H1 (cell line): ENCODE measurements around the gene PLK3. TPM values are rescaled to one million over a fixed set of nuclear protein-coding genes. Genes with fewer than 3 reads are reported as not detected.

ENCODE experiments used
- CTCF ChIA-PET: fragments of 300-600 bp; sonication (Branson Sonifier 250); formaldehyde crosslinking; loops from one replicate; lab custom pipeline; 2021; ENCODE audit not compliant: partially characterized antibody; lab: Charles Lee
- POLR2A ChIA-PET: fragments of 300-600 bp; sonication (Branson Sonifier 250); formaldehyde crosslinking; loops from one replicate; lab custom pipeline; 2021; ENCODE audit warnings: inconsistent platforms; ENCODE audit not compliant: partially characterized antibody; lab: Charles Lee
- DNase-seq, 2 experiments: peaks; one replicate each; pipeline versions ENCODE4 v3.0.0 to v3.0.0-alpha.2; 2010 to 2022; ENCODE audit warnings: low spot score in 2 of 2, low read depth in 1 of 2, mixed read lengths in 1 of 2
- FAIRE-seq: peaks from 2 replicates; lab custom pipeline; 2011; peaks lifted over from hg19 to GRCh38; lab: Jason Lieb, UNC
- H2AFZ ChIP-seq: 2 replicates; pipeline ENCODE4 v1.8.1; 2012; ENCODE audit warnings: low read length, inconsistent platforms
- H2AK5ac ChIP-seq: 2 replicates; pipeline ENCODE4 v1.6.1; 2013; ENCODE audit warnings: low read depth, low read length
- H2BK120ac ChIP-seq: replicated peaks from 2 replicates; pipeline ENCODE3; 2013; ENCODE audit warnings: low read depth, low read length, inconsistent platforms
- H2BK12ac ChIP-seq: 2 replicates; pipeline ENCODE4 v1.6.1; 2013; ENCODE audit warnings: low read depth, low read length
- H2BK15ac ChIP-seq: 2 replicates; pipeline ENCODE4 v1.6.1; 2013; ENCODE audit warnings: low read length
- H2BK20ac ChIP-seq: 2 replicates; pipeline ENCODE4 v1.6.1; 2013; ENCODE audit warnings: low read length
- H2BK5ac ChIP-seq: 2 replicates; pipeline ENCODE4 v1.6.1; 2013; ENCODE audit warnings: low read depth, low read length
- H3K14ac ChIP-seq: 2 replicates; pipeline ENCODE4 v1.6.1; 2013; ENCODE audit warnings: inconsistent platforms; ENCODE audit not compliant: insufficient read length
- H3K18ac ChIP-seq: 2 replicates; pipeline ENCODE4 v1.6.1; 2013; ENCODE audit warnings: low read length; ENCODE audit errors: extremely low read depth
- H3K23ac ChIP-seq: 2 replicates; pipeline ENCODE4 v1.6.1; 2013; ENCODE audit warnings: inconsistent platforms; ENCODE audit not compliant: insufficient read length
- H3K23me2 ChIP-seq: 2 replicates; pipeline ENCODE4 v1.6.1; 2013; ENCODE audit warnings: low read depth, low read length
- H3K27ac ChIP-seq: 2 replicates; pipeline ENCODE4 v1.6.1; 2011; ENCODE audit warnings: low read depth, low read length, inconsistent platforms
- H3K27me3 ChIP-seq, 4 experiments: replicated peaks in 1 of 4; 1 replicate in 1 of 4; 2 replicates in 3 of 4; pipeline versions ENCODE4 v1.6.1 to v1.8.1; 2011 to 2013; ENCODE audit warnings: low read length in 3 of 4, mild to moderate bottlenecking in 3 of 4, inconsistent platforms in 2 of 4, mixed read lengths in 2 of 4, moderate library complexity in 1 of 4; ENCODE audit not compliant: control insufficient read depth in 3 of 4, insufficient read depth in 3 of 4; ENCODE audit errors: extremely low read depth in 1 of 4
- H3K36me3 ChIP-seq, 4 experiments: 2 replicates each; pipeline versions ENCODE4 v1.6.1 to v1.8.1; 2011 to 2013; ENCODE audit warnings: mild to moderate bottlenecking in 4 of 4, low read length in 3 of 4, moderate library complexity in 2 of 4, control low read depth in 1 of 4, inconsistent platforms in 1 of 4; ENCODE audit not compliant: insufficient read depth in 4 of 4, control insufficient read depth in 2 of 4
- H3K4ac ChIP-seq: replicated peaks from 2 replicates; pipeline ENCODE3; 2013; ENCODE audit warnings: low read length, low read depth, mixed read lengths, inconsistent platforms; ENCODE audit not compliant: insufficient read length
- H3K4me1 ChIP-seq, 4 experiments: replicated peaks in 1 of 4; 1 replicate in 1 of 4; 2 replicates in 3 of 4; pipeline versions ENCODE4 v1.6.1 to v1.8.1; 2011 to 2013; ENCODE audit warnings: low read length in 3 of 4, inconsistent platforms in 2 of 4, mixed read lengths in 1 of 4; ENCODE audit not compliant: insufficient read depth in 4 of 4, control insufficient read depth in 3 of 4
- H3K4me2 ChIP-seq, 2 experiments: 2 replicates each; pipeline versions ENCODE4 v1.6.1 to v1.8.1; 2011 to 2013; ENCODE audit warnings: low read depth in 2 of 2, low read length in 2 of 2, control low read depth in 1 of 2, inconsistent platforms in 1 of 2, mild to moderate bottlenecking in 1 of 2; ENCODE audit not compliant: insufficient read depth in 1 of 2
- H3K4me3 ChIP-seq, 4 experiments: fragments of 200-600, 300-600 bp in 1 of 4; sonication (generic), shearing (Covaris generic), sonication (Bioruptor Twin) in 1 of 4; 2 replicates each; pipeline versions ENCODE4 v1.5.1 to v1.8.1; 2011 to 2016; ENCODE audit warnings: low read length in 4 of 4, low read depth in 3 of 4, control low read depth in 2 of 4, inconsistent platforms in 2 of 4, mild to moderate bottlenecking in 2 of 4, mixed read lengths in 1 of 4, moderate library complexity in 1 of 4; ENCODE audit not compliant: insufficient read depth in 2 of 4; ENCODE audit errors: extremely low read depth in 1 of 4
- H3K56ac ChIP-seq: replicated peaks from 2 replicates; pipeline ENCODE3; 2013; ENCODE audit warnings: low read depth, mild to moderate bottlenecking, mixed read lengths, low read length, inconsistent platforms; ENCODE audit not compliant: insufficient read length
- H3K79me1 ChIP-seq: 2 replicates; pipeline ENCODE4 v1.6.1; 2013; ENCODE audit warnings: low read depth, low read length, control low read depth
- H3K79me2 ChIP-seq, 2 experiments: 2 replicates each; pipeline versions ENCODE4 v1.6.1 to v1.8.1; 2012 to 2013; ENCODE audit warnings: low read length in 2 of 2, mild to moderate bottlenecking in 2 of 2, inconsistent platforms in 1 of 2; ENCODE audit not compliant: insufficient read depth in 2 of 2, control insufficient read depth in 1 of 2
- H3K9ac ChIP-seq, 4 experiments: replicated peaks in 1 of 4; 1 replicate in 1 of 4; 2 replicates in 3 of 4; pipeline versions ENCODE4 v1.6.1 to v1.8.1; 2011 to 2013; ENCODE audit warnings: low read depth in 3 of 4, low read length in 3 of 4, control low read depth in 2 of 4, mild to moderate bottlenecking in 2 of 4, moderate library complexity in 2 of 4, inconsistent platforms in 1 of 4; ENCODE audit errors: extremely low read depth in 1 of 4
- H3K9me3 ChIP-seq, 2 experiments: 2 replicates each; pipeline versions ENCODE4 v1.6.1 to v1.8.1; 2012 to 2013; ENCODE audit warnings: mild to moderate bottlenecking in 2 of 2, moderate library complexity in 2 of 2, control low read depth in 1 of 2, inconsistent platforms in 1 of 2, low read depth in 1 of 2, low read length in 1 of 2, mixed read lengths in 1 of 2; ENCODE audit not compliant: insufficient read depth in 2 of 2
- H4K20me1 ChIP-seq, 2 experiments: replicated peaks in 1 of 2; 2 replicates each; pipeline versions ENCODE3 to v1.8.1; 2011 to 2013; ENCODE audit warnings: inconsistent platforms in 2 of 2, low read length in 2 of 2, mild to moderate bottlenecking in 1 of 2; ENCODE audit not compliant: insufficient read depth in 2 of 2, control insufficient read depth in 1 of 2
- H4K5ac ChIP-seq: 2 replicates; pipeline ENCODE4 v1.6.1; 2013; ENCODE audit warnings: low read length, low read depth, mixed read lengths, inconsistent platforms; ENCODE audit not compliant: insufficient read length
- H4K8ac ChIP-seq: 2 replicates; pipeline ENCODE4 v1.8.0; 2013; ENCODE audit warnings: mild to moderate bottlenecking, moderate library complexity, low read length, inconsistent platforms; ENCODE audit not compliant: insufficient read depth; ENCODE audit errors: extremely low read depth
- H4K91ac ChIP-seq: replicated peaks from 2 replicates; pipeline ENCODE3; 2013; ENCODE audit warnings: low read length, mixed read lengths, inconsistent platforms; ENCODE audit not compliant: insufficient read length
- CBX8 ChIP-seq: fragments of 300-800, 300-1000 bp; sonication (generic); IDR thresholded peaks from 2 replicates; pipeline ENCODE4 v1.7.1; 2016; ENCODE audit warnings: low read depth, low read length, borderline replicate concordance
- CHD1 ChIP-seq: IDR thresholded peaks from 2 replicates; pipeline ENCODE4 v1.6.1; 2012; ENCODE audit warnings: low read depth, low read length, improper control_type of control experiment
- CREB1 ChIP-seq: IDR thresholded peaks from 2 replicates; pipeline ENCODE4 v1.6.1; 2012; ENCODE audit warnings: inconsistent platforms
- EZH2 ChIP-seq: fragments of 200-600 bp; sonication (generic); IDR thresholded peaks from 2 replicates; pipeline ENCODE4 v1.7.1; 2012; ENCODE audit warnings: low read depth, mild to moderate bottlenecking, moderate library complexity, low read length, inconsistent platforms; ENCODE audit not compliant: severe bottlenecking
- HDAC6 ChIP-seq: IDR thresholded peaks from one replicate; pipeline ENCODE4 v1.7.1; 2012; ENCODE audit warnings: low read depth, mild to moderate bottlenecking, inconsistent platforms, low read length, moderate library complexity
- JUND ChIP-seq: IDR thresholded peaks from 2 replicates; pipeline ENCODE4 v1.6.1; 2011; ENCODE audit warnings: mild to moderate bottlenecking, improper control_type of control experiment, low read length
- NRF1 ChIP-seq: IDR thresholded peaks from 2 replicates; pipeline ENCODE4 v1.6.1; 2011; ENCODE audit warnings: mild to moderate bottlenecking, low read depth, low read length, improper control_type of control experiment
- RAD21 ChIP-seq, 2 experiments: IDR thresholded peaks in 1 of 2; conservative IDR thresholded peaks in 1 of 2; 2 replicates each; pipeline ENCODE4 v1.6.1; 2011; ENCODE audit warnings: low read depth in 2 of 2, low read length in 2 of 2, improper control_type of control experiment in 1 of 2, inconsistent platforms in 1 of 2, mild to moderate bottlenecking in 1 of 2, moderate library complexity in 1 of 2
- RBBP5 ChIP-seq: IDR thresholded peaks from 2 replicates; pipeline ENCODE4 v1.7.1; 2012; ENCODE audit warnings: low read depth, mild to moderate bottlenecking, inconsistent platforms, low read length, moderate library complexity, borderline replicate concordance
- SIRT6 ChIP-seq: IDR thresholded peaks from one replicate; pipeline ENCODE4 v1.7.1; 2012; ENCODE audit warnings: low read length, inconsistent platforms
- TEAD4 ChIP-seq: IDR thresholded peaks from 2 replicates; pipeline ENCODE4 v1.6.1; 2012; ENCODE audit warnings: low read depth, low read length, inconsistent platforms, mixed read lengths
- WGBS, 2 experiments: shearing (Covaris generic) in 1 of 2; methylation state at CpG; one replicate each; pipeline versions ENCODE4 v1.1.6 to v1.1.7; 2013 to 2015; ENCODE audit warnings: low lambda C conversion rate in 2 of 2, mixed read lengths in 2 of 2, inconsistent platforms in 1 of 2, low coverage in 1 of 2, missing lambda C conversion rate in 1 of 2; ENCODE audit not compliant: insufficient replicate concordance in 2 of 2, insufficient coverage in 1 of 2, insufficient read length in 1 of 2; ENCODE audit errors: extremely low coverage in 1 of 2, missing lambda C conversion rate in 1 of 2; 5-methylcytosine and 5-hydroxymethylcytosine counted together
- polyA plus RNA-seq, 7 experiments: library from polyadenylated mRNA; depleted of rRNA in 3 of 7; stranded (reverse) in 5 of 7; unstranded in 2 of 7; fragments of >200 nt in 5 of 7; fragments of 200-250 nt in 2 of 7; gene quantifications; 1 replicate in 5 of 7; 2 replicates in 1 of 7; 4 replicates in 1 of 7; pipeline versions ENCODE4 v1.2.1 to v1.2.3, GENCODE V29; 2011 to 2013; ENCODE audit warnings: missing spikeins in 2 of 7, mixed read lengths in 2 of 7
- total RNA-seq: library from RNA; stranded (reverse); fragmentation: NEBNext Ultra II Directional; extraction: Animal tissue kit (Norgen Biotek cat#: 25700); gene quantifications from 2 replicates; pipeline ENCODE4 v1.2.1, GENCODE V29; 2021

Gene PLK3
- total and polyA plus RNA-seq, 2 of the 8 experiments (the other 6 are each of a cell fraction or from before 2014, with no cell fraction given), result 7.9 to 12.3 TPM

- Histone ChIP-seq H2BK15ac (peak overlapping the region; percentile 82), H2AK5ac (no peak overlapping the region), H2BK5ac (no peak overlapping the region), H3K4me1 (peaks cover 0 to 5% (median 2%) of the 10 kb centered on the region in 4 experiments; a peak in 3 of 7 replicates), H3K23ac (no peak overlapping the region), H4K5ac (no peak overlapping the region), H3K18ac (0 out of 2 replicates have a peak overlapping the region, but pooled peaks have one; percentile 28), H2BK20ac (peak overlapping the region; percentile 4; the same call in 1 of the 2 replicates), H3K36me3 (peaks cover 0 to 11% (median 5%) of the 10 kb centered on the region in 4 experiments; a peak in 4 of 8 replicates), H3K27me3 (peaks cover 0 to 5% (median 0%) of the 10 kb centered on the region in 4 experiments; a peak in 2 of 7 replicates), H2AFZ (no peak overlapping the region), H3K9me3 (no peaks in the 10 kb centered on the region), H4K8ac (peak overlapping the region; percentile 72), H3K56ac (no peak overlapping the region), H4K91ac (peak overlapping the region; percentile 29), H3K4ac (peak overlapping the region; percentile 83), H2BK120ac (peak overlapping the region; percentile 23), H3K4me2 (no peak overlapping the region), H3K27ac (no peak overlapping the region; the same call in 1 of the 2 replicates), H3K9ac (no peak overlapping the region), H3K14ac (no peak overlapping the region), H3K4me3 (no peak overlapping the region), H2BK12ac (peak overlapping the region; percentile 51; the same call in 1 of the 2 replicates), H3K23me2 (peaks cover 7% of the 10 kb centered on the region; the same call in 1 of the 2 replicates), H4K20me1 (peaks cover 0 to 10% of the 10 kb centered on the region in 2 experiments), H3K79me1 (no peaks in the 10 kb centered on the region), H3K79me2 (no peaks in the 10 kb centered on the region)
- 91% methylated on average over 10 of the region's 10 CpGs; no CpG with 5 or more reads in 1 of the 2 experiments for WGBS, 2 experiments
- CTCF ChIA-PET, result interaction anchor here (0.9 to 5.4 kb wide), 10 partner anchors 10 to 69 kb away, joined by 3 to 33 read pairs (median 5); partner anchors contain the start of genes BEST4 and BTBD19
- DNase-seq (no peak), FAIRE-seq (no peak)
- POLR2A ChIA-PET, result interaction anchor here (0.8 to 19.2 kb wide), 8 partner anchors 8 to 77 kb away, joined by 3 to 547 read pairs (median 6); partner anchors contain the start of genes BEST4, BTBD19, DYNLT4 and RNU5D-1
- TF ChIP-seq EZH2 (no peak), HDAC6 (no peak), SIRT6 (no peak), CBX8 (no peak), CHD1 (no peak), RAD21 (IDR thresholded peaks at IDR 0.05 in 1 of 2, conservative IDR thresholded peaks at IDR 0.05 in 1 of 2; ENCODE audit: low read depth in 2 of 2, low read length in 2 of 2) (no peak), TEAD4 (no peak), JUND (no peak), CREB1 (no peak), NRF1 (no peak), RBBP5 (no peak)
Measured at GRCh38 chr1:44798481-44799365, 1.5 kb upstream of the PLK3 start.
